A549 treated with CpdA at 1 μM for 4 hours (cell line): ENCODE results near the gene ASXL3. TPM values are rescaled to one million over a fixed set of nuclear protein-coding genes. Genes with fewer than 3 reads are reported as not detected.

Experiments
- total RNA-seq: library from RNA; stranded (reverse); fragments of 200-300 nt; extraction: Qiagen RNA extraction; gene quantifications from 5 replicates; pipeline ENCODE4 v1.2.3, GENCODE V29; 2022; ENCODE audit warnings: low read depth

Gene ASXL3
- total RNA-seq: not detected in 5 replicates

GRCh38 chr18:33577685-33578517, at the start of gene ASXL3:
TSS of gene ASXL3 (plus strand) at chr18:33578219. CDS start at chr18:33578632, 413 bp downstream.

Other genes with a start within 250 kb of the ASXL3 start
- not detected in 5 replicates for gene CCDC178, start 137.5 kb upstream of the ASXL3 start, total RNA-seq